NCI-H1105 (cell line): Measurements from ENCODE around the gene SPDYE6.
"Not testable (repeated sequence)": the region's sequence is repeated elsewhere in the genome, so short reads cannot be mapped to it uniquely, and the experiment has no call there.

Experiments
- DNase-seq: peaks from one replicate; lab custom pipeline; 2025; lab: John Stamatoyannopoulos, UW

SPDYE6 gene

DNA sequence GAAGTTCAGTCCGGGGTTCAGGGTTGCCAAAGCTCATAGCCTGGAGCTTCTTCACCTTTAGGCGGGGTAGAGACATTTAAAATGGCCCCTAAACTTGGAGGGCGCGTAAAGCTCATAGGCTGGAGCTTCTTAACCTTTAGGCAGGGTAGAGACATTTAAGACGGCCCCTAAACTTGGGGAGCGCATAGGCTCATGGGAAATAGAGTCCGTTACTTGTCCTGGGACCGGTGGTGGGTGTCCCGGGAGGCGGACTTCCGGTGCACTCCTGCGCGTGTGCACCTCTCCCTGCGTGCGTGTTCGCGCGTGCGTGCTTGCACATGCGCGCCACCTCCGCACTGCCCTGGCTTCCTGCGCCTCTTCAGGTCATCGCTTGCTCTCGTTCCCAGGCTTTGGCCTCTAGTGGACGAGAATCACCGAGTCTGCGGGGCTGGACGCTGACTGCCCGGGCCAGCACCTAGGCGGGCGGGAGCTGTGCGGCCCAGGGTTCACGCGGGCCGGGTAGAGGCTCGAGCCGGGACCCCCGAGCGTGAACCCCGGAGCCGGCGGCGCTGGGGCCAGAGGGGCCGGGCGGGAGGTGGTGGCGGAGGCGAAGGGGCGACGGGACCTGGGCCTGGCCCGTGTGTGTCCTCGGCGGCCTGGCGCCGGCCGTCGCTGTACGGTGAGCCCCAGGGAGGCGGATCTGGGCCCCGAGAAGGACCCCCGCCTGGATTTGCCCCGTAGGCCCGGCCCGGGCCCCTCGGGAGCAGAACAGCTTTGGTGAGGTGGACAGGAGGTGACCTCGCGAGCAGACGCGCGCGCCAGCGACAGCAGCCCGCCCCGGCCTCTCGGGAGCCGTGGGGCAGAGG, 7.5 kb upstream of the SPDYE6 start:
- peak; percentile 95 for DNase-seq

DNA sequence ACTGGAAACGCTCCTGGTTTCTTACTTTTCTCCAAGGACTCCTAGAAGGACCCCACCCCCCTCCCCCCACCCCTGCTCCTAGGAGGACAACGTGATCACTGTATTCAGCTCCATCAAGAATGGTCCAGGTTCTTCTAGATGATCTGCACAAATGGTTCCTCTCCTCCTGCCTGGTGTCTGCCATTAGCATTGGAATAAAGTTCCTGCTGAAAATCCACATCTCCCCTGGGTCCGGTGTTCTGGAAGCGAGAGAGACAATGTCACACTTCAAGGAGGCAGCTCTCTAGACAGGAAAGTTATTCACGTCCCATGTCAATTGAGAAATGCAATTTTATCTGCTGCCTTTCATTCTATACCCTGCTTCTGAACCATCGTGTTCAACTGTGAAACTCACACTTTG, 9.3 kb downstream of the SPDYE6 start:
- not testable (repeated sequence) for DNase-seq

DNA sequence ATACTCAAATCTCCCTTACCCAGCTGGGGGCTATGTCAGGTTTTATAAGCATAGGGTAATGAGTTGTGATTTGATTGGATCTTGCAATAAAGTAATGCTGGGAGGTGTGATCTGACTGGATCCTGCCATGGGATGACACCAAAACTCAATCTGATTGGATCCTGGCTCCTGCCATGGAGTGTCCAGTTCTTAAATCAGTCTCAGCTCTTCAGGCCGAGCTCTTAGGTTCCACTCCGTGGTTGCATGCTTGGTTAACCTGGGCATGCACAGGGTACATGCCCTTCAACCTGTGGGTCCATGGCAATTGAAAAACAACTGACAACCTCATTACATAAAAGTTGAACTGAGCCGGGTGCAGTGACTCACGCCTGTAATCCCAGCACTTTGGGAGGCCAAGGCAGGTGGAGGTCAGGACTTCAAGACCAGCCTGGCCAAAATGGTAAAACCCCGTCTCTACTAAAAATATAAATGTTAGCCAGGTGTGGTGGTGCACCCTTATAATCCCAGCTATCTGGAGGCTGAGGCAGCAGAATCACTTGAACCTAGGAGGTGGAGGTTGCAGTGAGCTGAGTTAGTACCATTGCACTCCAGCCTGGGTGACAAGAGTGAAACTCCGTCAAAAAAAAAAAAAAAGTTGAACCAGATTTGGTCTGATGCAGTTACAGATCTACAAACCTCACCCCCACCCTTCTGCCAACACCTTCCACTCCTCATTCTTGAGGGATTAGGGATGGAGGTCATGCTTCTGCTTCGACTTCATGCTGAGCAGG, 15.5 kb downstream of the SPDYE6 start:
- not testable (repeated sequence) for DNase-seq

DNA sequence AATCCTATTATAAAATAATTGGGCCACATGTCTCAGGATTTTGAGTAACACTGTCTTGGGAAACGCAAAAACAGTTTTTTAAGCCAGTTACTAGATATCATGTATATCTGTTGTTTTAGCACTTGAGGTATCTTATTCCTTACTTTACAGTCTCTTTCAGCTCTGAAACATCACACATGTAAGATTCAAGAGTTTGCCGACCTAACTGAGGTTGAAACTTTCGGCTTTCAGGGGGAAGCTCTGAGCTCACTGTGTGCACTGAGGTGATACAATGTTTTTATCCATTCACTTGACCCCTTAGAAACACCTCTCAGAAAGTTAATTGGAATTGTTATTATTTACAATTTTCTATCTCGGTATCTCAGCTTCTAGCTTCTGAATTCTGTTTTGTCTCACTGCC, 18.8 kb downstream of the SPDYE6 start:
- not testable (repeated sequence) for DNase-seq

DNA sequence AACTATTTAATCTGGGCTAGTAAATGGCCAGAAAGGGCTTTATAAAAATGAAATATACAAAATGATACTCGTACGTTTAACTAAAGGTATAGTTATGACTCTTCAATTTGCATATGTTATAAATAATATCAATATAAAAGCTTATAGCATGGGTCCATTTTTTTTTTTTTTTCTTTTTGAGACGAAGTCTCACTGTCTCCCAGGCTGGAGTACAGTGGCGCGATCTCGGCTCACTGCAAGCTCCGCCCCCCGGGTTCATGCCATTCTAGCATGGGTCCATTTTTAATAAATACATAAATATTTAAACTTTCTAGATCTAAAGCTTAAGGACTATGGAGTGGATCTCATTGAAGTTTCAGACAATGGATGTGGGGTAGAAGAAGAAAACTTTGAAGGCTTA, 19.2 kb downstream of the SPDYE6 start:
- DNase-seq = not testable (repeated sequence)

DNA sequence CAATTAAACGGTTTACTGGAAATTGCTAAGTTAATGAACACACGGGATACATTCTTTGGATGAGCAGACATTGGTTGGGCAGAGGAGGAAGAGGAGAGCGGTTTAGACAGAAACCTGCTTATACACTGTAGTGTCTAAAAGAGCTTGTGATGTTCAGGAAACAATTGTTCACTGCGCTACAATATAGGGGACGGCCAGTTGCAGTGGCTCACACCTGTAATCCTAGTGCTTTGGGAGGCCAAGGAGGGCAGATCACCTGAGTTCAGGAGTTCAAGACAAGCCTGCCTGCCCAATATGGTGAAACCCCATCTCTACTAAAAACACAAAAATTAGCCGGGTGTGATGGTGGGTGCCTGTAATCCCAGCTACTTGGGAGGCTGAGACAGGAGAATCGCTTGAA, 20.7 kb downstream of the SPDYE6 start:
- DNase-seq = not testable (repeated sequence)

DNA sequence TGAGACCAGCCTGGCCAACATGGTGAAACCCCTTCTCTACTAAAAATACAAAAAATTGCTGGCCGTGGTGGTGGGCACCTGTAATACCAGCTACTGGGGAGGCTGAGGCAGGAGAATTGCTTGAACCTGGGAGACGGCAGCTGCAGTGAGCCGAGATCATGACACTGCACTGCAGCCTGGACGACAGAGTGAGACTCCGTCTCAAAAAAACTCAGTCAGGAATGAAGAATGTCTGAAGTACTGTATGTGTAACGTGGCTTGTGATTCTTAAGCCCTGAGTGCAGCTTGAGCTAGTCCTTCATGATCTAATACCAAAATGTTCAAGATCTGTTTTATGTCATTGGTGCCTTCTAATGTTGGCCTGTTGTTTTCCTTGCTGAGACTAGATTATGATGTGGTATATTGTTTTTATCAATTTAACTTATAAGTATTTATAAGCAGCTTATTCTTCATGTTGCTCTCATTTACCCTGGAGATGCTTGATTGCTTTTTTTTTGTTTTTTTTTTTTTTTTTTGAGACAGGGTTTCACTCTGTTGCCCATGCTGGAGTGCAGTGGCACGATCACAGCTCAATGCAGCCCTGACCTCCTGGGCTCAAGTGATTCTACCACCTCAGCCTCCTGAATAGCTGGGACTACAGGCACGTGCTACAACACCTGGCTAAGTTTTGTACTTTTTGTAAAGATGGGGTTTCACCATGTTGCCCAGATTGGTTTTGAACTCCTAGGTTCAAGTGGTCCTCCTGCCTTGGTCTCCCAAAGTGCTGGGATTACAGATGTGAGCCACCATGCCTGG, 25.4 kb downstream of the SPDYE6 start:
- not testable (repeated sequence) for DNase-seq

DNA sequence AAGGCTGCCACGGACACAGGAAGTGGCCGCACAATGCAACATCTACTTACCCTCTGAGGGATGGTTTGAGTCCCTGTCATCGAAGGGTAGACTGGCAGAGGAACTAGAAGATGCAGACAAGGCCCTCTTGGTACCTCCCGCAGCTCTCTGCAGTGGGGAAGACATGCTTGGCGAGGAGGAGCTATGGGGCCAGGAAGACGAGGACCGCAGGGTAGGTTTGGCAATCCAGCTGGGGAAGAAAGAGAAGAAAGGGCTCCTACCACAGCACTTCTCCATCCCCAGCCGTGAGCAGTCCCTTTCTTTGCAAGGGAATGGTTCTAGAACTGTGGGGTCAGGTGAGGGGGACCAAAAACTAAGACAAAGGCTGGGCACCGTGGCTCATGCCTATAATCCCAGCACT, 26.9 kb downstream of the SPDYE6 start:
- DNase-seq = not testable (repeated sequence)

DNA sequence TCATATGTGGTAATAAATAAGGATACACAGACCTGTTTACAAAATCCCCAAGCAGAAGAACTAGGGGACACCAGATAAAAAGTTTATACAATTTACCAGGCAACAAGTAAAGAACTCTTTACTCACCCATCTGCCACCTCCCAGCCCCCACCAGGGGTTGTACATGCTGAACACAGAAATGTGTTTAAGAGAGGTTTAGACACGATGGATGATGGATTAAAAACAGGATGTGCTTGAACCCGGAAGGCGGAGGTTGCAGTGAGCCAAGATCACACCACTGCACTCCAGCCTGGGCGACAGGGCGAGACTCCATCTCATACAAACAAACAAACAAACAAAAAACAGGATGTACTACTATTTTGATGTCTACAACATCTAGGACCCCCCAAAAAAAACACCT, 27.4 kb downstream of the SPDYE6 start:
- not testable (repeated sequence) for DNase-seq

DNA sequence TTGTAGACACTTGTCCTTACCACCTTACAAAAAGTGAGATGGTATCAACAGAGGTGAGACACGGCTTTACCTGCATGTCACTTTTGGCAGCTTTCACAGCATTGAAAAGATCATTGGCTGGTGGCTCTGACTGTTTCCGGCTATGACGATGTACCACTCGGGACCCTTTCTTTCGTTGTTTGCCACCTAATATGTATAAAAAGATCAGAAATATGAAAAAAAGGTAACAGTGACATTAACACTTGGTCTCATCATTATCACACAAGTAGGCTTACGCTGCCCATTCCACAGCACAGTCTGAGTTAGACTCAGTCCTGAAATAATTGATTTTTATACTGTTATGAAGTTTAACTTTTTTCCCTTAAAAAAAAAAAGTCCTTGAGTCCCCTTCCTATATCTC, 29.1 kb downstream of the SPDYE6 start:
- DNase-seq = not testable (repeated sequence)

DNA sequence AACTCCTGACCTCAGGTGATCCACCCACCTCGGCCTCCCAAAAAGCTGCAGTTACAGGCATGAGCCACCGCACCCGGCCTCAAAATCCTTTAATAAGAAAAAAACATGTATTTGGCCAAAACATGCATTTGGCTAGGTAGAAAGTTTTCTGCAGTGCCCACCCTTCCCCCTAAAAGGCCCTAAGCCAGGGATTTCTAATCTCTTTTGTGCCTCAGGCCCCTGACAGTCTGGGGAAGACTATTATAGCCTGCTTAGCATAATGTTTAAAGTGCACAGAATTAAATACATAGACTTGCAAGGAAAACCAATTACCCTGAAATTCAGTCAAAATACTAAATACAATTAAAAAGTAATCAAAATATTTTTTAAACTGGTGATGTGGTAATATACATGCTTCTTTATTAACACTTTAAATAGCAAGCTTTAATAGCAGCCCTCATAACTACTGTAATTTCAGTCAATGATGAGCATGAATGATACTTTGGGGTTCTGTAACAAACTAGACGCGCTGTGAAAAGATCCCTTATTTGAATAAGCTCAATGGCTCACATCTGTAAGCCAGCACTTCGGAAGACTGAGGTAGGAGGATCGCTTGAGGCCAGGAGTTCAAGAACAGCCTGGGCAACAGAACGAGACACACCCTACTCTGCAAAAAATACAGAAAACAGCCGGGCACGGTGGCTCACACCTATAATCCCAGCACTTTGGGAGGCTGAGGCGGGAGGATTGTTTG, 29.9 kb downstream of the SPDYE6 start:
- no peak for DNase-seq

DNA sequence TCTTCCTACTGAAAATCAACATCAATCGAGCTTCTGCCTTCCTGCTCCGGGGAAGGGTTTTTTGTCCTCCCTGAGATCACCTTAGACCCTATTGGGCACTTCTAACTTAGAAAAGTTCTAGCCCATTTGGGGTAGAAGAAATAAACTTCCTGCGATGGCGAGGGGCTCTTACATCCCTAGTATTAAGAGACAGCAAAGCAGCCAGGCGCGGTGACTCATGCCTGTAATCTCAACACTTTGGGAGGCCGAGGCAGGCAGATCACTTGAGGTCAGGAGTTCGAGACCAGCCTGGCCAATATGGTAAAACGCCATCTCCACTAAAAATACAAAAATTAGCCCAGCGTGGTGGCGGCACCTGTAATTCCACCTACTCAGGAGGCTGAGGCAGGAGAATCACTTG, 31.1 kb downstream of the SPDYE6 start:
- DNase-seq = not testable (repeated sequence)

DNA sequence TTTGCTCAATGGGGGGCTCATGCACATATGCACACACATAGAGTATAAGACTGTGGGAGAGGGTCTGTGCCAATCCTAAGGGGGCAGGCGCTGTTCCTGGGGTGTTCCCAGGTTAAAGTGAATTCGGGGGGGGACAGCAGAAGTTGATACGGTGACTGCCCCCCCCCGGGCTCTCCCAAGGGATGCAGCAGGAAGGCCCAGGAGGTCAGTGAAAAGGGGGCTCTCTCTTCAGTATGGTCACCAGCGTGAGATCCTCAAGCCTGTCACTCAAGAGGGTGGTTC, 32.4 kb downstream of the SPDYE6 start:
- DNase-seq = no peak

DNA sequence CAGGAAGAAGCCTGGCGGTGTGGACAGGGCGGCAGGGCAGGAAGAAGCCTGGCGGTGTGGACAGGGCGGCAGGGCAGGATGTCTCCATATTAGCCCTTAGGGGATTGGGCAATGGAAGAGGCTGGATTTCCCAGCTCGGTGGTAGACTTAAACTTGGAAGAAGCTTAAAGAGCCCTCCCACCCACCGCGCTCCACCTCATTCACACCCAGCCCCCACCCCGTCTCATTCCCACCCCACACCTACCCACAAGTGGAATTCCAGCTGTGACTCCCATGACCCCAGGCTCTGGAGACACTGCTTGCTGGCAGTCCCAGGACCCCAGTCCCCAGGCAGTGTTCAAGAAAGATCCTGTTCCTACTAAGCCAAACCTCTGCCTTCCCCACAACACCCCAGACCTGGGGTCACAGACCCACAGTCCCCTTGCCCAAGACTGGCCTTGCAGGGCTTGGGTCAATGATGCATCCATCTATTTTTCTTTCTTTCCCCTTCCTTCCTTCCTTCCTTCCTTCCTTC, 34.0 kb downstream of the SPDYE6 start:
- no peak for DNase-seq

DNA sequence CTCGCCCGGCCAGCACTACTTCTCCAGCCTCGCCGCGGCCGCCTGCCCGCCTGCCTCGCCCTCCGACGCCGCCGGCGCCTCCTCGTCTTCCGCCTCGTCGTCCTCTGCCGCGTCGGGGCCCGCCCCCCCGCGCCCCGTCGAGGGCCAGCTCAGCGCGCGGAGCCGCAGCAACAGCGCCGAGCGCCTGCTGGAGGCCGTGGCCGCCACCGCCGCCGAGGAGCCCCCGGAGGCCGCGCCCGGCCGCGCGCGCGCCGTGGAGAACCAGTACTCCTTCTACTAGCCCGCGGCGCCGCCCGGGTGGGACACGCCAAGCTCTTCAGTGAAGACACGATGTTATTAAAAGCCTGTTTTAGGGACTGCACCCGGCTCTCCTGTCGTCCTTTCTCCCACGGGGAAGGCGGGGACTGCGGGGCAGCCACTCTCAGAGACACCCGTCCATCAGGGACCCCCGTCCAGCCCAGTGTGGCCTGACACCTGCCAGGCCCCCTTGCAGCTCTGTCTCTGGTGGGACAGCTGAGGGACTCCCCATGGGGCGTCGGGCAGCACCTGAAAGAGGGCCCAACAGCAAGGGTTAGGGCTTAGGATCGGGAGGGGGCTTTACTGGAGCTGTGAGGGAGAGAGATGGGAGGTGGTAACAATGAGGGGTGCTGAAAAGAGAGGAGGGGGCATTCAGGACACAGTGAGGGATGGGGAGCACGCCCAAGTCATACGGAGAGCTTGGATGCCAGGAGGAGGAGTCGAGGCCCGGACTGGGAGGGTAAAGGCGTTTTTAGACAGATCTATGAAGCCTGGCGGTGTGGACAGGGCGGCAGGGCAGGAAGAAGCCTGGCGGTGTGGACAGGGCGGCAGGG, 34.7 kb downstream of the SPDYE6 start:
- DNase-seq = no peak

DNA sequence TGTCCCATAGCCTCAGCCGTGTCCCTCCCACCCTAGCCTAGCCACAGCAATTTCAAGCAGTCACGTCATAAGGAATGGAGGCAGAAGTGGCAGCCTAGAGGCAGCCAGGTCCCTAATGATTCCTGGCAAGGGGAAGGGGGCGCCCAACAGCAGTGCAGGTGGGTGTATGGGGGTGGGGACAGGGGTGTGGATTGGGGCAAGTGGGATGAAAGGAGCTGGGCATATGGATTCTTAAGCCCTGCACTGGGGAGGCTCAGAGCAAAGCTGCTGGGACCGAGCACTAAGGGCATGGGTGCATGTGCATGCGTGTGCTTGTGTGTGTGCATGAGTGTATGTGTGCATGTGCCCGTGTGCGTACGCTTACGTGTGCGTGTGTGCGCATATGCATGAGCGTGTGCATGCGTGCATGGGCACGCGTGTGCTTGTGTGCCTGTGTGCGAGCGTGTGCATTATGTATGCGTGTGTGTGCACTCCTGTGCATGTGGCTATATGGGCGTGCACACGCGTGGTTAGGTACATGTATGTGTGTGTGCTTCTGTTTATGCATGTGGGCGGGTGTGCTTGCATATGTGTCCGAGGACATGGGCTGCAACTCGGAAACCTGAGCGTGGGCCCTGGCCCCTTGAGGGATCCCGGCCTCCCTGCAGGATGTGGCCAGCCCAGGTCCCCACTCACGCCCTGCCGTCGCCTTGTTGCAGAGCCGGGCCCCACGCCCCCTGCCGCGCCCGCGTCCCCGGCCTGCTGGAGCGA, 35.5 kb downstream of the SPDYE6 start:
- no peak for DNase-seq

DNA sequence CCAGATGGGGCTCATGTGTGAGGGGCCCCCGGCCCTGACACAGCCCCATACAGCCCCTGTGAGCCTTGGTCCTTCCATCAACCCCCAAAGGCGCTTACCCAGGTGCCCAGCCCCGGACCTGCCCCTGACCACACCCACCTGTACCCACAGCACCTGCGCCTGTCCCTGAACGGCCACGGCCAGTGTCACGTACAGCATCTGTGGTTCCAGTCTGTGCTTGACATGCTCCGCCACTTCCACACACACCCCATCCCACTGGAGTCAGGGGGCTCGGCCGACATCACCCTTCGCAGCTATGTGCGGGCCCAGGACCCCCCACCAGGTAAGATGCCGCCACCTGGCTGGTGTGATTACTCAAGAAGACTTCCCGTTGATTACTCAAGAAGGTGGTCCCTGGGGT, 36.1 kb downstream of the SPDYE6 start:
- DNase-seq = no peak

DNA sequence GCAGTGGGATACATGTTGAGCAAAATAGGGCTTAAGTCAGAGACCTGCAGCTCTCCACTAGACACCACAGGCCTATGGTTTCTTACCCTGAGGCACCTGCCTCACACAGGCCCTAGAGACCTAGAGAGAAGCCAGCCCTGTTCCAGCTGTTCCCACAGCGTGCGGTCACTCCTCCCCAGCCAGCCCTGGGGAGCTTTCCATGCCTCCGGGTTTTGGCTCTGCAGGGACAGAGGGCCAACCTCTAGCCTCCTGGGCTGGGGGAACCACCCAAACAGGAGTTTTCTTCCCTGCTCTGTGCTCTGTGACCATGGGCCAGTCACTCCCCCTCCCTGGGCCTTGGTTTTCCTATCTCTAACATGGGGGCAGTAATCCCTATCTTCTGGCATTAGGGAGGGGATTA, 36.6 kb downstream of the SPDYE6 start:
- DNase-seq = no peak

DNA sequence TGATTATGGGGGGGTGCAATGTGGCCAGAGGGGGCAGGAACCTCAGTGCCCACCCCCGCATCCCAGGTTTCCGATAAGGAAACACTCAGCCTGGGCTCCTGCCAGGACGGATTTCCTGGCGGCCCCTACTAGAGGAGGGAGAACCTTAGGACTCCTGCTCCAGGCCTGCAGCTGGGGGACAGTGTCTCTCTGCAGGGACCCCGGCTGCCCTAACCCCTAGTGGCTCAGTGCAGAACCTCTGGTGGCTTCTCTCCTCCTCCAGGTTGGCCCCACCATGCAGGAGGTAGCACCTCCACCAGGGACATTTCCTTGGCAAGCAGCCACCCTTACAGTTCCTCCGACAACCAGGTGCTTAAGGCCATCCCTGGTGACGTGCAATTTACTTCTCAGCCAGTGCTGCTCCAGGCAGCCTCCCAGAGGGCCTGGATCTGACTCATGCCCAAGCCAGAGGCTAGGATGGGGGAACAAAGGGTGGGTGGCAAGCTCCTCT, 37.7 kb downstream of the SPDYE6 start:
- DNase-seq = no peak
